Measurements from ENCODE around the gene OR52L1.

OR52L1 gene

GRCh38 chr11:5938603-5938965 lies 48.2 kb downstream of the OR52L1 start:
- DNase-seq: no peak

- DNase-seq: no peak
These were observed 48.8 kb downstream of the OR52L1 start for GRCh38 chr11:5937868-5938602.

Measured in HCEC 1CT (cell line).